WTC11 (cell line): ENCODE data around the gene CRACDL. TPM values are rescaled to one million over a fixed set of nuclear protein-coding genes. Genes with fewer than 3 reads are reported as not detected.

Experiments used
- ATAC-seq: fragments of 200-7000 bp; cut with Tn5 transposase; 2 replicates; pipeline ENCODE4 v1.10.0; 2021; ENCODE audit warnings: mild to moderate bottlenecking, moderate library complexity
- CTCF ChIA-PET: fragments of 300-600 bp; sonication (Branson Sonifier 250); formaldehyde crosslinking; loops from one replicate; lab custom pipeline; 2021; ENCODE audit warnings: antibody characterized with exemption; lab: Charles Lee
- POLR2A ChIA-PET: fragments of 350-600 bp; sonication (Branson Sonifier 250); formaldehyde crosslinking; loops from one replicate; lab custom pipeline; 2021; ENCODE audit warnings: antibody characterized with exemption; lab: Charles Lee
- DNase-seq: peaks from one replicate; pipeline ENCODE4 v3.0.0; 2021; ENCODE audit warnings: low spot score
- H3K27ac Mint-ChIP-seq: 2 replicates; pipeline ENCODE4 v1.8.0; 2021; ENCODE audit warnings: mixed read lengths
- H3K27me3 Mint-ChIP-seq: 2 replicates; pipeline ENCODE4 v1.8.0; 2021; ENCODE audit warnings: low read depth, mild to moderate bottlenecking, moderate library complexity, mixed read lengths
- H3K36me3 Mint-ChIP-seq: 2 replicates; pipeline ENCODE4 v1.8.0; 2021; ENCODE audit warnings: mixed read lengths
- H3K4me1 Mint-ChIP-seq: 2 replicates; pipeline ENCODE4 v1.8.0; 2022; ENCODE audit warnings: mixed read lengths
- H3K4me3 Mint-ChIP-seq: 2 replicates; pipeline ENCODE4 v1.8.0; 2021; ENCODE audit warnings: mild to moderate bottlenecking, moderate library complexity, mixed read lengths
- H3K9me3 Mint-ChIP-seq: 2 replicates; pipeline ENCODE4 v1.8.0; 2021; ENCODE audit warnings: mixed read lengths
- CBFB ChIP-seq: sonication (generic); formaldehyde crosslinking; IDR thresholded peaks from 2 replicates; pipeline ENCODE4 v1.8.1; 2022; ENCODE audit warnings: mild to moderate bottlenecking, low read depth, missing genetic modification reagents
- ELF4 ChIP-seq: sonication (generic); formaldehyde crosslinking; IDR thresholded peaks from 2 replicates; pipeline ENCODE4 v1.8.1; 2022; ENCODE audit warnings: low read depth, mild to moderate bottlenecking, moderate library complexity, missing genetic modification reagents
- EMX1 ChIP-seq: fragments of 250-450 bp; sonication (Bioruptor Pico); IDR thresholded peaks from 2 replicates; pipeline ENCODE4 v1.8.0; 2021; ENCODE audit warnings: mild to moderate bottlenecking
- FOXJ3 ChIP-seq: sonication (generic); formaldehyde crosslinking; IDR thresholded peaks from 2 replicates; pipeline ENCODE4 v1.9.0; 2021; ENCODE audit warnings: missing genetic modification reagents, mild to moderate bottlenecking, borderline replicate concordance
- FOXP1 ChIP-seq: sonication (generic); formaldehyde crosslinking; IDR thresholded peaks from 2 replicates; pipeline ENCODE4 v1.8.0; 2022; ENCODE audit warnings: missing genetic modification reagents, mild to moderate bottlenecking, moderate library complexity, borderline replicate concordance
- HMGA2 ChIP-seq: fragments of 250-450 bp; sonication (Bioruptor Pico); IDR thresholded peaks from 2 replicates; pipeline ENCODE4 v1.4.0; 2021; ENCODE audit warnings: mild to moderate bottlenecking, moderate library complexity
- KAT7 ChIP-seq: sonication (generic); formaldehyde crosslinking; IDR thresholded peaks from 2 replicates; pipeline ENCODE4 v1.8.1; 2023; ENCODE audit warnings: missing genetic modification reagents, mild to moderate bottlenecking, borderline replicate concordance
- NR2C2 ChIP-seq: sonication (generic); formaldehyde crosslinking; IDR thresholded peaks from 2 replicates; pipeline ENCODE4 v1.8.0; 2022; ENCODE audit warnings: mild to moderate bottlenecking, missing genetic modification reagents
- OVOL2 ChIP-seq: fragments of 250-450 bp; sonication (Bioruptor Pico); IDR thresholded peaks from 2 replicates; pipeline ENCODE4 v1.9.0; 2021; ENCODE audit warnings: mild to moderate bottlenecking, borderline replicate concordance
- TEAD1 ChIP-seq: sonication (generic); formaldehyde crosslinking; IDR thresholded peaks from 2 replicates; pipeline ENCODE4 v1.8.0; 2022; ENCODE audit warnings: mild to moderate bottlenecking, missing genetic modification reagents
- ZNF138 ChIP-seq: sonication (generic); formaldehyde crosslinking; conservative IDR thresholded peaks from 2 replicates; pipeline ENCODE4 v1.8.1; 2022; ENCODE audit warnings: mild to moderate bottlenecking, moderate library complexity, missing genetic modification reagents
- total RNA-seq: library from RNA; stranded (reverse); gene quantifications from 3 replicates; pipeline ENCODE4 v1.2.3, GENCODE V29; 2021
- TF ChIP-seq, protein P1 (sequence below): fragments of 250-450 bp; sonication (Bioruptor Pico); IDR thresholded peaks from 2 replicates; pipeline ENCODE4 v1.9.0; 2021; ENCODE audit warnings: mild to moderate bottlenecking, borderline replicate concordance
- TF ChIP-seq, protein P2 (sequence below): sonication (generic); formaldehyde crosslinking; conservative IDR thresholded peaks from 2 replicates; pipeline ENCODE4 v1.8.1; 2022; ENCODE audit warnings: mild to moderate bottlenecking, missing genetic modification reagents
- TF ChIP-seq, protein P3 (sequence below): sonication (generic); formaldehyde crosslinking; IDR thresholded peaks from 2 replicates; pipeline ENCODE4 v1.8.1; 2023; ENCODE audit warnings: mild to moderate bottlenecking, missing genetic modification reagents
- TF ChIP-seq, protein P4 (sequence below): sonication (generic); formaldehyde crosslinking; IDR thresholded peaks from 2 replicates; pipeline ENCODE4 v1.8.1; 2022; ENCODE audit warnings: mild to moderate bottlenecking, missing genetic modification reagents, moderate library complexity, borderline replicate concordance
- TF ChIP-seq, protein P5 (sequence below): fragments of 250-450 bp; sonication (Bioruptor Pico); IDR thresholded peaks from 2 replicates; pipeline ENCODE4 v2.1.2; 2022; ENCODE audit warnings: mild to moderate bottlenecking, moderate library complexity
- TF ChIP-seq, protein P6 (sequence below): sonication (generic); formaldehyde crosslinking; IDR thresholded peaks from 2 replicates; pipeline ENCODE4 v1.8.0; 2022; ENCODE audit warnings: mild to moderate bottlenecking, missing genetic modification reagents

CRACDL gene
- total RNA-seq, 1 experiment from 2014 or later = 0.72 TPM

DNA sequence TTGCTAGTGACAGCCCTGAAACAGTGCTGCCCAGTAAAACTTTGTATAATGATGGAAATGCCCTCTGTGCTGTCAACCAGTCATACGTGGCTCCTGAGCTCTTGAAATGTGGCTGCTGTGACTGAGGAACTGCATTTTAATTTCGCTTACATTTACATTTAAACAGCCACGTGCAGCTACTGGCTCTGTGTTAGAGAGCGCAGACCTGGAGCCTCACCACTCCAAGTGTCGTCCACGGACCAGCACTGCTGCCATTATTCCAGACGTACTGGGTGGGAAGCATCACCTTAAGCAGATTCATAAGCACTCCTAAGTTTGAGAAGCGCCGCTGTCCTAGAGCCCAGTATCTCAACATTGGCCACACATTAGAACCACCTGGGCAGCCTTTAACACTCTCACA lies 128.1 kb downstream of the CRACDL start (continued):
- TF ChIP-seq, protein P1, sequence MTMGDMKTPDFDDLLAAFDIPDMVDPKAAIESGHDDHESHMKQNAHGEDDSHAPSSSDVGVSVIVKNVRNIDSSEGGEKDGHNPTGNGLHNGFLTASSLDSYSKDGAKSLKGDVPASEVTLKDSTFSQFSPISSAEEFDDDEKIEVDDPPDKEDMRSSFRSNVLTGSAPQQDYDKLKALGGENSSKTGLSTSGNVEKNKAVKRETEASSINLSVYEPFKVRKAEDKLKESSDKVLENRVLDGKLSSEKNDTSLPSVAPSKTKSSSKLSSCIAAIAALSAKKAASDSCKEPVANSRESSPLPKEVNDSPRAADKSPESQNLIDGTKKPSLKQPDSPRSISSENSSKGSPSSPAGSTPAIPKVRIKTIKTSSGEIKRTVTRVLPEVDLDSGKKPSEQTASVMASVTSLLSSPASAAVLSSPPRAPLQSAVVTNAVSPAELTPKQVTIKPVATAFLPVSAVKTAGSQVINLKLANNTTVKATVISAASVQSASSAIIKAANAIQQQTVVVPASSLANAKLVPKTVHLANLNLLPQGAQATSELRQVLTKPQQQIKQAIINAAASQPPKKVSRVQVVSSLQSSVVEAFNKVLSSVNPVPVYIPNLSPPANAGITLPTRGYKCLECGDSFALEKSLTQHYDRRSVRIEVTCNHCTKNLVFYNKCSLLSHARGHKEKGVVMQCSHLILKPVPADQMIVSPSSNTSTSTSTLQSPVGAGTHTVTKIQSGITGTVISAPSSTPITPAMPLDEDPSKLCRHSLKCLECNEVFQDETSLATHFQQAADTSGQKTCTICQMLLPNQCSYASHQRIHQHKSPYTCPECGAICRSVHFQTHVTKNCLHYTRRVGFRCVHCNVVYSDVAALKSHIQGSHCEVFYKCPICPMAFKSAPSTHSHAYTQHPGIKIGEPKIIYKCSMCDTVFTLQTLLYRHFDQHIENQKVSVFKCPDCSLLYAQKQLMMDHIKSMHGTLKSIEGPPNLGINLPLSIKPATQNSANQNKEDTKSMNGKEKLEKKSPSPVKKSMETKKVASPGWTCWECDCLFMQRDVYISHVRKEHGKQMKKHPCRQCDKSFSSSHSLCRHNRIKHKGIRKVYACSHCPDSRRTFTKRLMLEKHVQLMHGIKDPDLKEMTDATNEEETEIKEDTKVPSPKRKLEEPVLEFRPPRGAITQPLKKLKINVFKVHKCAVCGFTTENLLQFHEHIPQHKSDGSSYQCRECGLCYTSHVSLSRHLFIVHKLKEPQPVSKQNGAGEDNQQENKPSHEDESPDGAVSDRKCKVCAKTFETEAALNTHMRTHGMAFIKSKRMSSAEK (CRISPR knock-in tag) = no peak
- TF ChIP-seq, protein P2, sequence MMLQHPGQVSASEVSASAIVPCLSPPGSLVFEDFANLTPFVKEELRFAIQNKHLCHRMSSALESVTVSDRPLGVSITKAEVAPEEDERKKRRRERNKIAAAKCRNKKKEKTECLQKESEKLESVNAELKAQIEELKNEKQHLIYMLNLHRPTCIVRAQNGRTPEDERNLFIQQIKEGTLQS (CRISPR knock-in tag) = no peak
- TF ChIP-seq, protein P3, sequence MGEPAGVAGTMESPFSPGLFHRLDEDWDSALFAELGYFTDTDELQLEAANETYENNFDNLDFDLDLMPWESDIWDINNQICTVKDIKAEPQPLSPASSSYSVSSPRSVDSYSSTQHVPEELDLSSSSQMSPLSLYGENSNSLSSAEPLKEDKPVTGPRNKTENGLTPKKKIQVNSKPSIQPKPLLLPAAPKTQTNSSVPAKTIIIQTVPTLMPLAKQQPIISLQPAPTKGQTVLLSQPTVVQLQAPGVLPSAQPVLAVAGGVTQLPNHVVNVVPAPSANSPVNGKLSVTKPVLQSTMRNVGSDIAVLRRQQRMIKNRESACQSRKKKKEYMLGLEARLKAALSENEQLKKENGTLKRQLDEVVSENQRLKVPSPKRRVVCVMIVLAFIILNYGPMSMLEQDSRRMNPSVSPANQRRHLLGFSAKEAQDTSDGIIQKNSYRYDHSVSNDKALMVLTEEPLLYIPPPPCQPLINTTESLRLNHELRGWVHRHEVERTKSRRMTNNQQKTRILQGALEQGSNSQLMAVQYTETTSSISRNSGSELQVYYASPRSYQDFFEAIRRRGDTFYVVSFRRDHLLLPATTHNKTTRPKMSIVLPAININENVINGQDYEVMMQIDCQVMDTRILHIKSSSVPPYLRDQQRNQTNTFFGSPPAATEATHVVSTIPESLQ (CRISPR knock-in tag) = no peak
- TF ChIP-seq KAT7 (CRISPR knock-in tag) = no peak

DNA sequence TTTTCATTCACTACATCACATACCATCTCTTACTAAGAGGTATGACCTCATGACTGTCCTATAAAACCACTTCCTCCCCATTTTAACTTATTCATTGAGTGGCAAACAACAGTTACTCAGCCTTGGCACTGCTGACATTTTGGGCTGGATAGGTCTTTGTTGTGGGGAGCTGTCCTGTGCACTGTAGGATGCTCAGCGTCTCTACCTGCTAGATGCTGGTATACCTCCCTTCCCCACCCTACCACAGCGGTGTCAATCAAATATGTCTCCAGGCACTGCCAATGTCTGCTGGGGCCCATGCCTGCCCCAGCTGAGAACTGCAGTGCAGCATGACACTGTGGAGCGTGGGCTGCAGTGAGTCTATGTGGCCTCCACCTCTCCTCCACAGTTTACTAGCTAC lies 128.8 kb downstream of the CRACDL start:
- ChIA-PET POLR2A (no interaction called here), CTCF (interaction anchor here (2.4 kb wide), 1 partner anchor 158 kb away, joined by 8 read pairs; no protein-coding TSS in a partner anchor)
- Mint-ChIP-seq H3K4me1 (peaks cover 19% of the 10 kb centered on the region; the same call in 1 of the 2 replicates), H3K4me3 (no peak overlapping the region), H3K36me3 (no peaks in the 10 kb centered on the region), H3K27ac (no peak overlapping the region), H3K9me3 (no peaks in the 10 kb centered on the region), H3K27me3 (no peaks in the 10 kb centered on the region; the same call in 1 of the 2 replicates)
- DNase-seq = no peak
- TF ChIP-seq, protein P3 (CRISPR knock-in tag) = no peak
- TF ChIP-seq NR2C2 (CRISPR knock-in tag) = no peak
- TF ChIP-seq, protein P4, sequence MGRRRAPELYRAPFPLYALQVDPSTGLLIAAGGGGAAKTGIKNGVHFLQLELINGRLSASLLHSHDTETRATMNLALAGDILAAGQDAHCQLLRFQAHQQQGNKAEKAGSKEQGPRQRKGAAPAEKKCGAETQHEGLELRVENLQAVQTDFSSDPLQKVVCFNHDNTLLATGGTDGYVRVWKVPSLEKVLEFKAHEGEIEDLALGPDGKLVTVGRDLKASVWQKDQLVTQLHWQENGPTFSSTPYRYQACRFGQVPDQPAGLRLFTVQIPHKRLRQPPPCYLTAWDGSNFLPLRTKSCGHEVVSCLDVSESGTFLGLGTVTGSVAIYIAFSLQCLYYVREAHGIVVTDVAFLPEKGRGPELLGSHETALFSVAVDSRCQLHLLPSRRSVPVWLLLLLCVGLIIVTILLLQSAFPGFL (CRISPR knock-in tag) = no peak
- TF ChIP-seq, protein P5, sequence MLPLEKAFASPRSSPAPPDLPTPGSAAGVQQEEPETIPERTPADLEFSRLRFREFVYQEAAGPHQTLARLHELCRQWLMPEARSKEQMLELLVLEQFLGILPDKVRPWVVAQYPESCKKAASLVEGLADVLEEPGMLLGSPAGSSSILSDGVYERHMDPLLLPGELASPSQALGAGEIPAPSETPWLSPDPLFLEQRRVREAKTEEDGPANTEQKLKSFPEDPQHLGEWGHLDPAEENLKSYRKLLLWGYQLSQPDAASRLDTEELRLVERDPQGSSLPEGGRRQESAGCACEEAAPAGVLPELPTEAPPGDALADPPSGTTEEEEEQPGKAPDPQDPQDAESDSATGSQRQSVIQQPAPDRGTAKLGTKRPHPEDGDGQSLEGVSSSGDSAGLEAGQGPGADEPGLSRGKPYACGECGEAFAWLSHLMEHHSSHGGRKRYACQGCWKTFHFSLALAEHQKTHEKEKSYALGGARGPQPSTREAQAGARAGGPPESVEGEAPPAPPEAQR = no peak
- no peak for TF ChIP-seq ZNF138 (CRISPR knock-in tag)
- no peak for TF ChIP-seq CBFB (CRISPR knock-in tag)
- no peak for TF ChIP-seq ELF4 (CRISPR knock-in tag)
- ATAC-seq = no peak

DNA sequence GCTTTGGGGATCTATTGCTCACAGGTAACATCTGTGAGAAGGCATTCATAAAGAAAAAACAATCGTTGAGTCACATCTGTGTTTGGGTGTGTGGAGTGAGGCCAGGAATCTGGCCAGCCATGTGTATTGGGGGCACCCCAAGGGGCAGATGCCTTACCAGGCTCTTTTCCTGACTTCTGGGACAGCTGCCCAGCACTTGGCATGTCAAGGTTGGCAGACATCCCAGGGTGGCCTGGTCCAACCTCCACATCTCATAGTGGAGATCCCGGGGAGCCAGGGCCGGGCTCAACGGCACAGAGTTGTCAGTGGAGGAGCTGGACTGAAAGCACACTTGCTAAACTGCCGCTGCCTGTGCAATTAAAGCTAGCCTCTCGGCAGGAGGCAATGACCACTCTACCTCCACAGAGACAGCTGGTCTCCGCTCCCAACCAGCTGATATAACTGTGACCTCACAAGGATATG lies 129.8 kb downstream of the CRACDL start:
- ATAC-seq = no peak
- no peaks in the 10 kb centered on the region; the same call in 1 of the 2 replicates for H3K27me3 Mint-ChIP-seq
- TF ChIP-seq HMGA2 (CRISPR knock-in tag) (no peak), CBFB (CRISPR knock-in tag) (no peak), OVOL2 (no peak), FOXJ3 (CRISPR knock-in tag) (no peak), FOXP1 (CRISPR knock-in tag) (no peak), NR2C2 (CRISPR knock-in tag) (no peak), TEAD1 (CRISPR knock-in tag) (no peak), EMX1 (CRISPR knock-in tag) (no peak)
- TF ChIP-seq, protein P6, sequence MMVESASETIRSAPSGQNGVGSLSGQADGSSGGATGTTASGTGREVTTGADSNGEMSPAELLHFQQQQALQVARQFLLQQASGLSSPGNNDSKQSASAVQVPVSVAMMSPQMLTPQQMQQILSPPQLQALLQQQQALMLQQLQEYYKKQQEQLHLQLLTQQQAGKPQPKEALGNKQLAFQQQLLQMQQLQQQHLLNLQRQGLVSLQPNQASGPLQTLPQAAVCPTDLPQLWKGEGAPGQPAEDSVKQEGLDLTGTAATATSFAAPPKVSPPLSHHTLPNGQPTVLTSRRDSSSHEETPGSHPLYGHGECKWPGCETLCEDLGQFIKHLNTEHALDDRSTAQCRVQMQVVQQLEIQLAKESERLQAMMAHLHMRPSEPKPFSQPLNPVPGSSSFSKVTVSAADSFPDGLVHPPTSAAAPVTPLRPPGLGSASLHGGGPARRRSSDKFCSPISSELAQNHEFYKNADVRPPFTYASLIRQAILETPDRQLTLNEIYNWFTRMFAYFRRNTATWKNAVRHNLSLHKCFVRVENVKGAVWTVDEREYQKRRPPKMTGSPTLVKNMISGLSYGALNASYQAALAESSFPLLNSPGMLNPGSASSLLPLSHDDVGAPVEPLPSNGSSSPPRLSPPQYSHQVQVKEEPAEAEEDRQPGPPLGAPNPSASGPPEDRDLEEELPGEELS (CRISPR knock-in tag) = no peak

More for the DNA sequence above, 129.8 kb downstream of the CRACDL start:
- peaks cover 19% of the 10 kb centered on the region; the same call in 1 of the 2 replicates for H3K4me1 Mint-ChIP-seq
- no peaks in the 10 kb centered on the region for H3K9me3 Mint-ChIP-seq
- DNase-seq = no peak
- CTCF ChIA-PET = interaction anchor here (2.4 kb wide), 1 partner anchor 157 kb away, joined by 8 read pairs; no protein-coding TSS in a partner anchor
- H3K27ac Mint-ChIP-seq = no peak overlapping the region
- POLR2A ChIA-PET = no interaction called here
- no peak overlapping the region for H3K4me3 Mint-ChIP-seq
- H3K36me3 Mint-ChIP-seq = no peaks in the 10 kb centered on the region
